GM12875 (cell line): ENCODE measurements around the gene DLGAP3.
"Not testable (repeated sequence)": the region's sequence is repeated elsewhere in the genome, so short reads cannot be mapped to it uniquely, and the experiment has no call there.

Experiments used
- H3K4me3 ChIP-seq: one replicate; pipeline ENCODE4 v1.5.1; 2011; ENCODE audit warnings: low read depth, low read length, control low read depth
- TF ChIP-seq, protein P1 (sequence below): IDR thresholded peaks from 2 replicates; pipeline ENCODE4 v1.5.1; 2011; ENCODE audit warnings: low read depth, mild to moderate bottlenecking, control low read depth, inconsistent platforms, low read length, moderate library complexity, borderline replicate concordance; ENCODE audit not compliant: insufficient read depth

The DLGAP3 gene

DNA sequence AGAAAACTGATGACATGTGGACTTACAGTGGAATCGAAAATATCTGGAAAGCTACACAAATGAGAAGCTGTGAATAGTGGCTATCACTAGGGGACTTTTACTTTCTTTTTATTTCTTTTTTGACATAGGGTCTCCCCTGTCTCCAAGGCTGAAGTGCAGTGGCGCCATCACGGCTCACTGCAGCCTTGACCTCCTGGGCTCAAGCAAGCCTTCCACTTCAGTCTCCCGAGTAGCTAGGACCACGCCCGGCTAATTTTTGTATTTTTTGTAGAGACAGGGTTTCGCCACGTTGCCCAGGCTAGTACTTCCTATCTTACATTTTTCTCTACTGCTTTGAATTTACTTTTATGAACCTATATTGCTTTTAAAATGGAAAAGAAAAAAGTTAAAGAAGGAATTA, 45.2 kb upstream of the DLGAP3 start:
- no peak overlapping the region for H3K4me3 ChIP-seq

DNA sequence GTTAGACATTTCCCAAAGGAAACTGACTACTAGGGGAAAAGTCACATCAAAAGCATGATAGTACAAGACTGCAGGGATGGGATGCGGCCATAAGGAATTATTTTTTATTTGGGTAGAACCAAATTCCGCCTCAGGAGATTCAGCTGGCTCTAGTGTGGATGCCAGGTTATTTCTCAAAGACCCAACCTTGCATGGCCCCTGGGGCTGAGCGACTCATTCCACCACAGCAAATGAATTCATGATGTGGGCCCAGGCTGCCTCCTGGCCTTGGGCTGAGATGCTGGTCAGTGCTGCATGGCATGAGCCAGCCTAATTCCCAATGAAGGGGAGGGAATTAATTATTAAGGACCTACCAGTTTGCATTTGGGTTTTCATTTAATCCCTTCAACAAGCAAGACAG, 43.9 kb upstream of the DLGAP3 start:
- TF ChIP-seq, protein P1, sequence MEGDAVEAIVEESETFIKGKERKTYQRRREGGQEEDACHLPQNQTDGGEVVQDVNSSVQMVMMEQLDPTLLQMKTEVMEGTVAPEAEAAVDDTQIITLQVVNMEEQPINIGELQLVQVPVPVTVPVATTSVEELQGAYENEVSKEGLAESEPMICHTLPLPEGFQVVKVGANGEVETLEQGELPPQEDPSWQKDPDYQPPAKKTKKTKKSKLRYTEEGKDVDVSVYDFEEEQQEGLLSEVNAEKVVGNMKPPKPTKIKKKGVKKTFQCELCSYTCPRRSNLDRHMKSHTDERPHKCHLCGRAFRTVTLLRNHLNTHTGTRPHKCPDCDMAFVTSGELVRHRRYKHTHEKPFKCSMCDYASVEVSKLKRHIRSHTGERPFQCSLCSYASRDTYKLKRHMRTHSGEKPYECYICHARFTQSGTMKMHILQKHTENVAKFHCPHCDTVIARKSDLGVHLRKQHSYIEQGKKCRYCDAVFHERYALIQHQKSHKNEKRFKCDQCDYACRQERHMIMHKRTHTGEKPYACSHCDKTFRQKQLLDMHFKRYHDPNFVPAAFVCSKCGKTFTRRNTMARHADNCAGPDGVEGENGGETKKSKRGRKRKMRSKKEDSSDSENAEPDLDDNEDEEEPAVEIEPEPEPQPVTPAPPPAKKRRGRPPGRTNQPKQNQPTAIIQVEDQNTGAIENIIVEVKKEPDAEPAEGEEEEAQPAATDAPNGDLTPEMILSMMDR = no peak

More for the DNA sequence above, 45.2 kb upstream of the DLGAP3 start:
- TF ChIP-seq, protein P1 = no peak

DNA sequence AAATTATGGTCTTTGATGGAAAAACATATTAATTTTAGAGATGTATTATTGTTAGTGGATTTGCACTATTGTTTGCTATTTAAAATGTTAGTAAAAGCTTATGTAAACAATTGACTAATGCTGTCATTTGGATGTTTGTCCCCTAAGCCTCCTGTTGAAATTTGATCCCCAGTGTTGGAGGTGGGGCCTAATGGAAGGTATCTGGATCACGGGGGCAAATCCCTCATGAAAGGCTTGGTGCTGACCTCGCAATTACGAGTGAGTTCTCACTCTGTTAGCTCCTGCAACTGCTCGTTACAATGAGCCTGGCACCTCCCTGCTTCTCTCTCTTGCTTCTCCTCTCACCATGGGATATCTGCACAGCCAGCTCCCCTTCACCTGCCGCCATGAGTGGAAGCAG, 41.4 kb upstream of the DLGAP3 start:
- no peak overlapping the region for H3K4me3 ChIP-seq
- TF ChIP-seq, protein P1 = no peak

More for the DNA sequence above, 43.9 kb upstream of the DLGAP3 start:
- H3K4me3 ChIP-seq = no peak overlapping the region

DNA sequence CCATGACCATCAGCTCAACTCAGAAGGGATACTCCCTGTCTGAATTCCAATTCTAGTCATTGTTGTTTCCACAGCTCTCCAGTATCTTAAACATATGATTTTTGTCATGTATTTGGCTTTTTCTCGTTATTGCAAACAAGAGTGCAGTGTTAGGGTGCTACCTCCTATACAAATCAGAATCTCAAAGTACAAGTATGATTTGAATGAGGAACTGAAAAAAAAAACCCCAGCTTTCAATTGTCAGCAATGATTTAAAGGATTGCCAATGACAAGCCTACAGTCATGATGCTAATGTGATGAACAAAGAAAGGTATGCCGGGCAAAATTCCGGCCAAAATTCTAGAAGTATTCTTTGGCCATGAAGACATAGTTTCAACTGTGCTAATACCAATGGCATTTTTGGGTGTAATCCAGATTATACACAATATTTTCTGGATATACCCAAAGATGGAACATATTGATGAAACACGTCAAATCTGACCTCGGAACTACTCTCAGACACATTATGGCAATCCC, 40.8 kb upstream of the DLGAP3 start:
- no peak overlapping the region for H3K4me3 ChIP-seq
- TF ChIP-seq, protein P1 = no peak

DNA sequence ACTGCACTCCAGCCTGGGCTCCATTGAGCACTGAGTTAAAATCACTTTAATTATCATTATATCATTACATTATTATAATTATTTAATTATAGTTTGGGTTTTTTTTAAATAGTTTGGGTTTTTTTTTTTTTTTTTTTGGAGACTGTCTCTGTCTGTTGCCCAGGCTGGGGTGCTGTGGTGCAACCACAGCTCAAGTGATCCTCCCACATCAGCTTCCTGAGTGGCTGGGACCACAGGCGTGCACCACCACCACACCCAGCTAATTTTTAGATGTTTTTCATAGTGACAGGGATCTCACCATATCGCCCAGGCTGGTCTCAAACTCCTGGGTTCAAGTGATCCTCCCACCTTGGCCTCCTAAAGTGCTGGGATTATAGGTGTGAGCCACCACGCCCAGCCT, 38.8 kb upstream of the DLGAP3 start:
- H3K4me3 ChIP-seq = not testable (repeated sequence)

DNA sequence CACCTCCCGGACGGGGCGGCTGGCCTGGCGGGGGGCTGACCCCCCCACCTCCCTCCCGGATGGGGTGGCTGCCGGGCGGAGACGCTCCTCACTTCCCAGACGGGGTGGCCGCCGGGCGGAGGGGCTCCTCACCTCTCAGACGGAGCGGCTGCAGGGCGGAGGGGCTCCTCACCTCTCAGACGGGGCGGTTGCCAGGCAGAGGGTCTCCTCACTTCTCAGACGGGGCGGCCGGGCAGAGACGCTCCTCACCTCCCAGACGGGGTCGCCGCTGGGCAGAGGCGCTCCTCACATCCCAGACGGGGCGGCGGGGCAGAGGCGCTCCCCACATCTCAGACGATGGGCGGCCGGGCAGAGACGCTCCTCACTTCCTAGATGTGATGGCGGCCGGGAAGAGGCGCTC, 38.2 kb upstream of the DLGAP3 start:
- not testable (repeated sequence) for H3K4me3 ChIP-seq

DNA sequence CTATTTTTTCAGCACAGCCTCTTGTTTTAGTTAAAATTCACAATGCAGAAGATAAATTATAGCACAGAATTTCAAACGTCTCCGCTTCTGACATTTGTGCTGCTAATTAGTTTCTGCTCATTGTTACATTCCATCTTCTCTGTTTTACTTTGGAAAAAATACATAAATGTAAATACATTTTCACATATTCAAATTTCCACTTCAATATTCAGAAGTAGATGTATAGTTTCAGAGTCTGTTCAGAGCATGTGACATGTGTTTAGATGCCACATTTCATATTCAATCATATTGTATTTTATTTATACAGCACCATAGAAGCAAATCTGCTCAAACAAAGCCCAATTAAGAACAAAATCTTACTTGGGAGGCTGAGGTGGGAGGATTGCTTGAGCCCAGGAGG, 36.1 kb upstream of the DLGAP3 start:
- TF ChIP-seq, protein P1 = no peak

DNA sequence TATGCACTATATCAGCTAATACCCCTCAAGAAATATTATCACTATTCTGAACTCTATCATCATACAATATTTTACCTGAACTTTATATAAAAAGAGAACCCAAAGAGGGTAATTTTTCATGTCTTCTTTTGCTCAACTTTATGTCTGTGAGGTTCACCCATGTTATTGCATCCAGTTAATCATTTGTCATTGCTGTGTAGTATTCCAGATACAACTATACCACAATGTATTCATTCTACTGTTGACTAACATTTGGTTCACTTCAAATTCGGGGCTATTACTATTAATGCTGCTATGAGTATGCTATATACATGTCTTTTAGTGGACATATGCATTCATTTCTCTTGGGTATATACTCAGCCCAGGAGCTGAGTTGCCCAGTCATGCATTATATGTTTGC, 21.0 kb upstream of the DLGAP3 start:
- TF ChIP-seq, protein P1 = no peak
- H3K4me3 ChIP-seq = no peak overlapping the region

More for the DNA sequence above, 36.1 kb upstream of the DLGAP3 start:
- no peak overlapping the region for H3K4me3 ChIP-seq

DNA sequence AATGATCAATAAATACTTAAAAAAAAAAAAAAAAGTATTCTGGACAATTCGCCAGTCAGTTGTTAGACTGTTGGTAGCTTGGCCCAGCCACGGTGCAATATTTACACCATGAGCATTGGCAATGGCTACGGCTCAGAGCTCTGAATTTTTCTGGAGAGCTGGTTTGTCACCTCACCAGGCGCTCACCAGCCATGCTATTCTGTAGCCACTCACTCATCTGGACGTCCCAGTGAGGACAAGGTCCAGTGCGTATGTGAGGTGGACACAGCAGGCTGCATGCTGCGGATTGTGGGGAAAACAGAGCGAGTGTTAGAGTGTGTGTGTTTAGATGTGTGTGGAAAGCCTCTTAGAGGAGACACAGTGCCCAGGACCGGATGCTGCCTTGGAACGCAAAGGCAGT, 19.3 kb upstream of the DLGAP3 start:
- H3K4me3 ChIP-seq = not testable (repeated sequence)

DNA sequence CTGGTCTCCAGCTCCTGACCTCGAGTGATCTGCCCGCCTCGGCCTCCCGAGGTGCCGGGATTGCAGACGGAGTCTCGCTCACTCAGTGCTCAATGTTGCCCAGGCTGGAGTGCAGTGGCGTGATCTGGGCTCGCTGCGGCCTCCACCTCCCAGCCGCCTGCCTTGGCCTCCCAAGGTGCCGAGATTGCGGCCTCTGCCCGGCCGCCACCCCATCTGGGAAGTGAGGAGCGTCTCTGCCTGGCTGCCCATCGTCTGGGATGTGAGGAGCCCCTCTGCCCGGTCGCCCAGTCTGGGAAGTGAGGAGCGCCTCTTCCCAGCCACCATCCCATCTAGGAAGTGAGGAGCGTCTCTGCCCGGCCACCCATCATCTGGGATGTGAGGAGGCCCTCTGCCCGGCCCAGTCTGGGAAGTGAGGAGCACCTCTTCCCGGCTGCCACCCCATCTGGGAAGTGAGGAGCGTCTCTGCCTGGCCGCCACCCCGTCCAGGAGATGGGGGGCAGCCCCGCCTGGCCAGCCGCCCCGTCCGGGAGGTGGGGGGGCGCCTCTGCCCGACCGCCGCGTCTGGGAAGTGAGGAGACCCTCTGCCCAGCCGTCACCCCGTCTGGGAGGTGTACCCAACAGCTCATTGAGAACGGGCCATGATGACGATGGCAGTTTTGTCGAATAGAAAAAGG, 18.3 kb upstream of the DLGAP3 start:
- not testable (repeated sequence) for H3K4me3 ChIP-seq
